Pancreas (tissue), 10 donors: ENCODE measurements around the gene HOXC9. TPM values are rescaled to one million over a fixed set of nuclear protein-coding genes. Genes with fewer than 3 reads are reported as not detected.

Experiments
- ATAC-seq, 4 donors: fragments of 200-7000 bp; cut with Tn5 transposase; one replicate each; pipeline versions ENCODE4 v1.8.0 to v1.9.1; 2020; ENCODE audit warnings: mild to moderate bottlenecking in 4 of 4, moderate library complexity in 4 of 4
- DNase-seq, 6 donors: peaks; one replicate each; pipeline ENCODE4 v3.0.0-alpha.2; 2020
- FAIRE-seq: peaks from 2 replicates; lab custom pipeline; 2012; peaks lifted over from hg19 to GRCh38; lab: Jason Lieb, UNC
- H3K27ac ChIP-seq, 4 donors: fragments of 200-600 bp; sonication (generic); 1 replicate in 3 of 4; 2 replicates in 1 of 4; pipeline versions ENCODE4 v1.5.0 to v1.8.0; 2020
- H3K27me3 ChIP-seq, 4 donors: fragments of 200-600 bp; one replicate each; pipeline ENCODE4 v1.8.0; 2021
- H3K36me3 ChIP-seq, 3 donors: fragments of 200-600 bp; sonication (generic) in 1 of 3; one replicate each; pipeline versions ENCODE4 v1.5.0 to v1.8.0; 2020 to 2021
- H3K4me1 ChIP-seq, 3 donors: fragments of 200-600 bp; one replicate each; pipeline ENCODE4 v1.8.0; 2021
- H3K4me3 ChIP-seq, 4 donors: fragments of 200-600 bp; sonication (generic) in 2 of 4; one replicate each; pipeline versions ENCODE4 v1.5.0 to v1.8.0; 2020 to 2021
- H3K9me3 ChIP-seq, 4 donors: fragments of 200-600 bp; one replicate each; pipeline ENCODE4 v1.8.0; 2021
- WGBS, 2 donors: extraction: QIAGEN DNeasy Blood & Tissue Kit; methylation state at CpG; one replicate each; pipeline ENCODE4 v1.1.7; 2013; 5-methylcytosine and 5-hydroxymethylcytosine counted together
- intact Hi-C, 3 donors: fragments of 100-400 bp; cut with DNase I; formaldehyde crosslinking; loops; one replicate each; pipeline versions ENCODE4 v1.11.1 to v1.14.2; 2022
- polyA plus RNA-seq, 2 donors: library from polyadenylated mRNA; stranded (reverse); fragments of 200-250 nt; gene quantifications; one replicate each; pipeline ENCODE4 v1.2.3, GENCODE V29; 2013
- total RNA-seq, 6 donors: library from RNA; stranded (reverse); fragmentation: NEBNext Ultra II Directional in 4 of 6; extraction: Animal tissue kit (Norgen Biotek cat#: 25700) in 4 of 6; gene quantifications; one replicate each; pipeline versions ENCODE4 v1.2.1 to v1.2.4, GENCODE V29; 2021 to 2023
- TF ChIP-seq, protein P1 (sequence below), 4 donors: fragments of 200-600 bp; sonication (generic) in 3 of 4; IDR thresholded peaks; one replicate each; pipeline versions ENCODE4 v1.5.0 to v1.8.0; 2021; ENCODE audit warnings: antibody characterized with exemption in 4 of 4
- donor health status: healthy with polysubstance abuse.
- donor health status: DM: no; HTN: no; CAD: no; lungs with moderate emphysema.
- donor health status: DM: no; HTN: no; CAD: no.
- donor health status: control.
- donor health status: control.
- donor health status: Bipolar disorder and iron deficiency.
- donor health status: DM: yes; HTN: yes; CAD: no.
- donor health status: DM: no; HTN: no; CAD: no.
- donor health status: DM: no; HTN: no; CAD: no.
- donor health status: DM: yes; HTN: yes; CAD: no.

The HOXC9 gene
- total and polyA plus RNA-seq, 8 donors, result 0.19 to 0.27 (median 0.26) TPM; not detected in 5

DNA sequence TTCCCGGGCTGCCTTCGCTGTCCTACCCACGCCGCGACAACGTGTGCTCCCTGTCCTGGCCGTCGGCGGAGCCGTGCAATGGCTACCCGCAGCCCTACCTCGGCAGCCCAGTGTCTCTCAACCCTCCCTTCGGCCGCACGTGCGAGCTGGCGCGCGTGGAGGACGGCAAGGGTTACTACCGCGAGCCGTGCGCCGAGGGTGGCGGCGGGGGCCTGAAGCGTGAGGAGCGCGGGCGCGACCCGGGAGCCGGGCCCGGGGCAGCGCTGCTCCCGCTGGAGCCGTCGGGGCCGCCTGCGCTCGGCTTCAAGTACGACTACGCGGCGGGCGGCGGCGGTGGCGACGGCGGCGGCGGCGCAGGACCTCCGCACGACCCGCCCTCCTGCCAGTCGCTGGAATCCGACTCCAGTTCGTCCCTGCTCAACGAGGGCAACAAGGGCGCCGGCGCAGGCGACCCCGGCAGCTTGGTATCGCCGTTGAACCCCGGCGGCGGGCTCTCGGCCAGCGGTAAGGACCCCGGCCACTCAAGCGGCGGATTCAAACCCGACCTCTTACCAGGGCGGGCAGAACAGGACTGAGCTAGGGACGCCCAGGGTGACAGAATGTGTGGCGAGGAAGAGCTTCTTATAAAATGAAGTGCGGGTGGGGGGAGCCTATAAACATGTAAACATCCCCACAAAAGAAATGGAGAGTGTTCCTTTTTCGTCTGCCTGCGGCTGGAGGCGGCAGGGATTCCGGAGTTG, 44.8 kb upstream of the HOXC9 start:
- FAIRE-seq, result no peak
- DNase-seq, result no peak
- peak in 1 of 4 donors; percentile 14 for ATAC-seq
- H3K27me3 ChIP-seq, result peaks cover 7 to 90% (median 22%) of the 10 kb centered on the region in 4 donors
- 4 to 6% methylated on average over 71 to 86 of the region's 86 CpGs for WGBS, 2 donors
- no peak overlapping the region for H3K27ac ChIP-seq
- intact Hi-C loops, result no loop called here
- no peaks in the 10 kb centered on the region for H3K36me3 ChIP-seq
- H3K9me3 ChIP-seq, result no peaks in the 10 kb centered on the region
- TF ChIP-seq, protein P1, sequence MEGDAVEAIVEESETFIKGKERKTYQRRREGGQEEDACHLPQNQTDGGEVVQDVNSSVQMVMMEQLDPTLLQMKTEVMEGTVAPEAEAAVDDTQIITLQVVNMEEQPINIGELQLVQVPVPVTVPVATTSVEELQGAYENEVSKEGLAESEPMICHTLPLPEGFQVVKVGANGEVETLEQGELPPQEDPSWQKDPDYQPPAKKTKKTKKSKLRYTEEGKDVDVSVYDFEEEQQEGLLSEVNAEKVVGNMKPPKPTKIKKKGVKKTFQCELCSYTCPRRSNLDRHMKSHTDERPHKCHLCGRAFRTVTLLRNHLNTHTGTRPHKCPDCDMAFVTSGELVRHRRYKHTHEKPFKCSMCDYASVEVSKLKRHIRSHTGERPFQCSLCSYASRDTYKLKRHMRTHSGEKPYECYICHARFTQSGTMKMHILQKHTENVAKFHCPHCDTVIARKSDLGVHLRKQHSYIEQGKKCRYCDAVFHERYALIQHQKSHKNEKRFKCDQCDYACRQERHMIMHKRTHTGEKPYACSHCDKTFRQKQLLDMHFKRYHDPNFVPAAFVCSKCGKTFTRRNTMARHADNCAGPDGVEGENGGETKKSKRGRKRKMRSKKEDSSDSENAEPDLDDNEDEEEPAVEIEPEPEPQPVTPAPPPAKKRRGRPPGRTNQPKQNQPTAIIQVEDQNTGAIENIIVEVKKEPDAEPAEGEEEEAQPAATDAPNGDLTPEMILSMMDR (IDR thresholded peaks at IDR 0.05), result no peak
- H3K4me3 ChIP-seq, result no peak overlapping the region
- no peaks in the 10 kb centered on the region for H3K4me1 ChIP-seq

GRCh38 chr12:53955776-53956250, 44.1 kb upstream of the HOXC9 start:
- no peak overlapping the region for H3K4me3 ChIP-seq
- DNase-seq (no peak), FAIRE-seq (no peak), ATAC-seq (no peak)
- intact Hi-C loops, result no loop called here
- no peaks in the 10 kb centered on the region for H3K9me3 ChIP-seq
- no peaks in the 10 kb centered on the region for H3K4me1 ChIP-seq
- H3K27ac ChIP-seq, result no peak overlapping the region
- peaks cover 11 to 88% (median 23%) of the 10 kb centered on the region in 4 donors for H3K27me3 ChIP-seq
- TF ChIP-seq, protein P1 (IDR thresholded peaks at IDR 0.05), result no peak
- WGBS, 2 donors, result 3 to 11% methylated on average over 10 of the region's 10 CpGs
- H3K36me3 ChIP-seq, result no peaks in the 10 kb centered on the region

- TF ChIP-seq, protein P1 (IDR thresholded peaks at IDR 0.05), result no peak
- intact Hi-C loops, result no loop called here
- Histone ChIP-seq H3K4me3 (no peak overlapping the region), H3K27ac (no peak overlapping the region), H3K27me3 (peaks cover 11 to 86% (median 24%) of the 10 kb centered on the region in 4 donors), H3K9me3 (no peaks in the 10 kb centered on the region), H3K36me3 (no peaks in the 10 kb centered on the region), H3K4me1 (no peaks in the 10 kb centered on the region)
- no peak for ATAC-seq
- peak in 1 of 6 donors; percentile 30 for DNase-seq
- WGBS, 2 donors, result 6% methylated on average over 25 of the region's 25 CpGs
- no peak for FAIRE-seq
These were observed 43.6 kb upstream of the HOXC9 start for GRCh38 chr12:53956251-53956887.

DNA sequence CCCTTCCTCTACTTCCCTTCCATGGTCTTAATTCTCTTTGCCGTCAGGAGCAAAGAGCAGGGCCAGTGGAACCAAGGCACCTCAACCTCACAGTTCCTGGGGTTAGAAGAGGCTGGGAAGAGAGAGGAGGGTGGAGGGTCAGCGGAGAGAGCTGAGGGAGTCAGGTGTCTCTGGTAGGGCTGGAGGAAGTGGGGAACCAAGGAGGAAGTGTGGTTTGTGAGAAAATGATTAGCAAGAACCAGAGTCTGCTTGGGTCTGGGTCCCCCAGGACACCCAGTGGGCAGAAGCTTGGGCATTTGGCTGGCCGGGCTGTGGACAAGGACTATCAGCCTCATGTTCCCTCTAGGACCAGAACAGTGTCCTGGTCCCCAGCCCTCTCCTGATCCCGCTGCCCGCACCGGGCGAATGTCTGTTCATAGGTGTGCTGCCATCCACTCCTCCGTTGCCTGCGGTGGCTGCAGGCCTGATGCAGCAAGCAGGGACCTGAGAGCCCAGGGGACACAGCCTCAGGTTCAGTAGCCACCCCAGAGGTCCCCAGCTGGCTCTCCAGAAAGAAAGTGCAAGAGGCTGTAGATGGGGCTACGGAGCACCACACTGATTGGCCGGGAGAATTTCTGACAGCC, 42.9 kb upstream of the HOXC9 start:
- H3K36me3 ChIP-seq, result no peaks in the 10 kb centered on the region
- DNase-seq, result peak in 1 of 6 donors; percentile 55
- intact Hi-C loops, result no loop called here
- TF ChIP-seq, protein P1 (IDR thresholded peaks at IDR 0.05), result no peak
- H3K4me3 ChIP-seq, result no peak overlapping the region
- no peak for FAIRE-seq
- no peak for ATAC-seq
- no peaks in the 10 kb centered on the region for H3K4me1 ChIP-seq
- no peaks in the 10 kb centered on the region for H3K9me3 ChIP-seq
- WGBS, 2 donors, result 8 to 14% methylated on average over 9 to 11 of the region's 11 CpGs
- H3K27ac ChIP-seq, result no peak overlapping the region
- peaks cover 11 to 86% (median 24%) of the 10 kb centered on the region in 4 donors for H3K27me3 ChIP-seq
